KMS-11 (cell line): ENCODE results near the gene ZKSCAN1.
"Not testable (repeated sequence)": the region's sequence is repeated elsewhere in the genome, so short reads cannot be mapped to it uniquely, and the experiment has no call there.

Experiments
- H2AFZ ChIP-seq: fragments of 200-600 bp; sonication (generic); 2 replicates; pipeline ENCODE4 v1.6.1; 2016; ENCODE audit warnings: antibody characterized with exemption, mixed run types, low read depth
- H3K27ac ChIP-seq: fragments of 200-600 bp; sonication (generic); 2 replicates; pipeline ENCODE4 v1.6.1; 2016; ENCODE audit warnings: mild to moderate bottlenecking, mixed run types
- H3K27me3 ChIP-seq: fragments of 200-600 bp; sonication (generic); 2 replicates; pipeline ENCODE4 v1.6.1; 2017; ENCODE audit warnings: mild to moderate bottlenecking, low read depth, mixed run types, moderate library complexity; ENCODE audit not compliant: insufficient read depth
- H3K36me3 ChIP-seq: fragments of 200-600 bp; sonication (generic); 2 replicates; pipeline ENCODE4 v1.6.1; 2017; ENCODE audit warnings: mild to moderate bottlenecking, mixed run types; ENCODE audit not compliant: insufficient read depth
- H3K4me1 ChIP-seq: fragments of 200-600 bp; sonication (generic); 2 replicates; pipeline ENCODE4 v1.6.1; 2016; ENCODE audit warnings: mild to moderate bottlenecking, low read depth, mixed run types; ENCODE audit not compliant: poor library complexity, severe bottlenecking
- H3K4me2 ChIP-seq: fragments of 200-600 bp; sonication (generic); 2 replicates; pipeline ENCODE4 v1.7.0; 2016; ENCODE audit warnings: mild to moderate bottlenecking, mixed run types
- H3K4me3 ChIP-seq: fragments of 200-600 bp; sonication (generic); IDR thresholded peaks from 2 replicates; pipeline ENCODE4 v1.6.1; 2017; ENCODE audit warnings: low read depth, low read length, mixed read lengths; ENCODE audit not compliant: insufficient read depth
- H3K79me2 ChIP-seq: fragments of 200-600 bp; sonication (generic); 2 replicates; pipeline ENCODE4 v1.6.1; 2016; ENCODE audit warnings: low read depth, mixed run types; ENCODE audit not compliant: insufficient read depth
- H3K9ac ChIP-seq: fragments of 200-600 bp; sonication (generic); 2 replicates; pipeline ENCODE4 v1.6.1; 2016; ENCODE audit warnings: mild to moderate bottlenecking, mixed run types
- H4K20me1 ChIP-seq: fragments of 200-600 bp; sonication (generic); 2 replicates; pipeline ENCODE4 v1.6.1; 2016; ENCODE audit warnings: mild to moderate bottlenecking, mixed run types; ENCODE audit not compliant: insufficient read depth
- CTCF ChIP-seq: fragments of 200-600 bp; sonication (generic); conservative IDR thresholded peaks from 2 replicates; pipeline ENCODE4 v1.6.1; 2017; ENCODE audit warnings: low read depth, mild to moderate bottlenecking, antibody characterized with exemption, low read length, moderate library complexity, mixed read lengths

The ZKSCAN1 gene

GRCh38 chr7:99984593-99984992 lies 30.8 kb upstream of the ZKSCAN1 start:
- no peak overlapping the region for H3K4me3 ChIP-seq
- no peaks in the 10 kb centered on the region for H3K79me2 ChIP-seq
- TF ChIP-seq CTCF: no peak
- no peaks in the 10 kb centered on the region for H4K20me1 ChIP-seq
- H3K4me1 ChIP-seq: no peaks in the 10 kb centered on the region
- peaks cover 7% of the 10 kb centered on the region; the same call in 1 of the 2 replicates for H3K27me3 ChIP-seq
- no peak overlapping the region for H3K9ac ChIP-seq
- no peak overlapping the region for H3K4me2 ChIP-seq
- no peak overlapping the region for H2AFZ ChIP-seq
- H3K36me3 ChIP-seq: no peaks in the 10 kb centered on the region
- H3K27ac ChIP-seq: no peak overlapping the region

GRCh38 chr7:99987306-99987705 lies 28.1 kb upstream of the ZKSCAN1 start:
- not testable (repeated sequence) for H3K36me3 ChIP-seq, H4K20me1 ChIP-seq, H3K27me3 ChIP-seq, H3K4me2 ChIP-seq, H3K9ac ChIP-seq, H3K79me2 ChIP-seq, H3K4me3 ChIP-seq, H3K4me1 ChIP-seq, H3K27ac ChIP-seq, H2AFZ ChIP-seq

- Histone ChIP-seq H3K4me3 (no peak overlapping the region), H3K79me2 (no peaks in the 10 kb centered on the region), H3K4me2 (no peak overlapping the region), H3K27ac (no peak overlapping the region), H3K4me1 (no peaks in the 10 kb centered on the region), H3K9ac (no peak overlapping the region), H3K27me3 (peaks cover 7% of the 10 kb centered on the region; the same call in 1 of the 2 replicates), H2AFZ (no peak overlapping the region), H3K36me3 (no peaks in the 10 kb centered on the region), H4K20me1 (no peaks in the 10 kb centered on the region)
- TF ChIP-seq CTCF: no peak
Observed at GRCh38 chr7:99987846-99988245, 27.6 kb upstream of the ZKSCAN1 start.

- H3K79me2 ChIP-seq: no peaks in the 10 kb centered on the region
- no peak overlapping the region for H2AFZ ChIP-seq
- H3K9ac ChIP-seq: no peak overlapping the region
- no peak overlapping the region for H3K27ac ChIP-seq
- H3K36me3 ChIP-seq: no peaks in the 10 kb centered on the region
- H3K4me2 ChIP-seq: no peak overlapping the region
- H3K27me3 ChIP-seq: peaks cover 7% of the 10 kb centered on the region; the same call in 1 of the 2 replicates
- TF ChIP-seq CTCF: no peak
- no peak overlapping the region for H3K4me3 ChIP-seq
- no peaks in the 10 kb centered on the region for H3K4me1 ChIP-seq
- no peaks in the 10 kb centered on the region for H4K20me1 ChIP-seq
Observed at GRCh38 chr7:99990460-99990852, 24.9 kb upstream of the ZKSCAN1 start.

- not testable (repeated sequence) for H3K36me3 ChIP-seq, H3K4me1 ChIP-seq, H3K4me2 ChIP-seq, H3K27ac ChIP-seq, H3K4me3 ChIP-seq, H4K20me1 ChIP-seq, H3K27me3 ChIP-seq, H2AFZ ChIP-seq, H3K9ac ChIP-seq, H3K79me2 ChIP-seq
Observed at GRCh38 chr7:99991543-99991942, 23.9 kb upstream of the ZKSCAN1 start.
